NT2/D1 (cell line): ENCODE data around the gene GRID2.

ENCODE experiments used
- YY1 ChIP-seq: IDR thresholded peaks from 2 replicates; pipeline ENCODE4 v1.6.1; 2011; ENCODE audit not compliant: insufficient read length, insufficient read depth
- ZNF274 ChIP-seq: IDR thresholded peaks from 2 replicates; pipeline ENCODE4 v1.6.1; 2011; ENCODE audit warnings: mild to moderate bottlenecking, low read depth, low read length

DNA sequence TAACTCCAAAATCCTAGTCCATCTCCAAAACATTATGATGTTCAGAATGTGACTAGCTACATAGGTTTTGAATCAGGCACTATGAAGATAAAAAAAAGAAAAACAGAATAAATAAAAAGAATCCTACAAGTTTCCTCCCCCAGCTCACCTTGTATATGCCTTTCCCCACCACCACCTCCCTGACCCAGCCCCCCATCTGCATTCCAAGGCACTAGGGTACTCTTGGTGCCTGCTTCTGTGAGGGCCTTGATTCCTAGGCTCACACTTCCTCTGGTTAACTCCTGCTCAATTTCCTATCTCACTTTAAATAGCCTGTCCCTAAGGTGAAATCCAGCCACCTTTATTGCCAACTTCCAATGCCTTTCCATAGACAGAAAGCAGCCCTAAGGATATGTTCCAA, 1346.1 kb downstream of the GRID2 start:
- TF ChIP-seq YY1 (no peak), ZNF274 (no peak)
